ENCODE data around the gene PYY. TPM values are rescaled to one million over a fixed set of nuclear protein-coding genes. Genes with fewer than 3 reads are reported as not detected.

The PYY gene
- total RNA-seq, 1 experiment from 2014 or later = not detected

GRCh38 chr17:43956222-43956621, 2.5 kb upstream of the PYY start:
- no peak overlapping the region for H3K4me3 ChIP-seq (ENCODE audit: low read depth in 2 of 2, low read length in 2 of 2)
- no peaks in the 10 kb centered on the region for H3K27me3 ChIP-seq (ENCODE audit: control insufficient read depth, insufficient read depth, low read length)
- no peak overlapping the region for H3K27ac ChIP-seq (ENCODE audit: low read length)
- H3K4me1 ChIP-seq (ENCODE audit: control insufficient read depth, insufficient read depth, low read length) = no peaks in the 10 kb centered on the region
- ATAC-seq (no peak), DNase-seq (ENCODE audit: low read depth, low spot score) (no peak)
- H3K9me3 ChIP-seq (ENCODE audit: control insufficient read depth, insufficient read depth, low read depth, low read length) = no peaks in the 10 kb centered on the region
- CTCF ChIA-PET = no interaction called here
- POLR2A ChIA-PET = no interaction called here
- no TSS peak for BruUV-seq (replicated peaks)
- no peak for TF ChIP-seq REST (IDR thresholded peaks at IDR 0.05; ENCODE audit: insufficient read depth in 1 of 2, low read depth in 2 of 2, low read length in 1 of 2)
- in situ Hi-C loops (cut with HindIII; ENCODE audit: low pct_unique_long_range_greater_than_20kb, low sequenced_read_pairs) = no loop called here
- H3K36me3 ChIP-seq (ENCODE audit: control insufficient read depth, insufficient read depth, low read length) = no peaks in the 10 kb centered on the region
- intact Hi-C loops (cut with micrococcal nuclease; ENCODE audit: unreplicated experiment) = no loop called here

GRCh38 chr17:43952724-43953666, 745 bp downstream of the PYY start:
- POLR2A ChIA-PET = no interaction called here
- no peak for ATAC-seq
- in situ Hi-C loops (cut with HindIII; ENCODE audit: low pct_unique_long_range_greater_than_20kb, low sequenced_read_pairs) (no loop called here), intact Hi-C loops (cut with micrococcal nuclease; ENCODE audit: unreplicated experiment) (no loop called here)
- CTCF ChIA-PET = no interaction called here
- Histone ChIP-seq H3K4me3 (ENCODE audit: low read depth in 2 of 2, low read length in 2 of 2) (no peak overlapping the region), H3K36me3 (ENCODE audit: control insufficient read depth, insufficient read depth, low read length) (no peaks in the 10 kb centered on the region), H3K27ac (ENCODE audit: low read length) (no peak overlapping the region), H3K27me3 (ENCODE audit: control insufficient read depth, insufficient read depth, low read length) (no peaks in the 10 kb centered on the region), H3K4me1 (ENCODE audit: control insufficient read depth, insufficient read depth, low read length) (no peaks in the 10 kb centered on the region), H3K9me3 (ENCODE audit: control insufficient read depth, insufficient read depth, low read depth, low read length) (no peaks in the 10 kb centered on the region)
- BruUV-seq (replicated peaks) = no TSS peak
- DNase-seq (ENCODE audit: low read depth, low spot score) = no peak
- TF ChIP-seq REST (IDR thresholded peaks at IDR 0.05; ENCODE audit: insufficient read depth in 1 of 2, low read depth in 2 of 2, low read length in 1 of 2) (no peak), SIN3A (IDR thresholded peaks at IDR 0.05; ENCODE audit: borderline replicate concordance, insufficient read depth, low read depth, low read length) (no peak), CTCF (IDR thresholded peaks at IDR 0.05) (no peak), TCF7L2 (IDR thresholded peaks at IDR 0.05; ENCODE audit: low read depth, low read length) (no peak)
